ENCODE measurements around the gene ABI3BP.

The ABI3BP gene

DNA sequence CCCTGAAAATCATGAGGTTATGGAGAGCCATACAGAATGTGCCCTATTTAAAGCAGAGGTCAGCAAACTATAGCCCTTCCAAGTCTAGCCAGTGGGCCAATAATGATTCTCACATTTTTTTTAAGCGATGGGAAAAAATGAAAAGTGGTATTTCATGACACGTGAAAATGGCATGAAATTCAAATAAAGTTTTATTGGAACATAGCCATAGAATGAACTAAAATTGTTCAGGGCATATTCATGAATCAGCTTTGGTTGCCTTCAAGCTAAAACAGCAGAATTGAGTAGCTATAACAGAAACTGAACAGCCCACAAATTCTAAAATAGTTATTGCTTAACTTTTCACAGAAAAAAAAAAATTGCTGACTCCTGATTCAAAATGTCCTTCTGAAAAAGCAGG lies 179.4 kb downstream of the ABI3BP start:
- no peak for DNase-seq

DNA sequence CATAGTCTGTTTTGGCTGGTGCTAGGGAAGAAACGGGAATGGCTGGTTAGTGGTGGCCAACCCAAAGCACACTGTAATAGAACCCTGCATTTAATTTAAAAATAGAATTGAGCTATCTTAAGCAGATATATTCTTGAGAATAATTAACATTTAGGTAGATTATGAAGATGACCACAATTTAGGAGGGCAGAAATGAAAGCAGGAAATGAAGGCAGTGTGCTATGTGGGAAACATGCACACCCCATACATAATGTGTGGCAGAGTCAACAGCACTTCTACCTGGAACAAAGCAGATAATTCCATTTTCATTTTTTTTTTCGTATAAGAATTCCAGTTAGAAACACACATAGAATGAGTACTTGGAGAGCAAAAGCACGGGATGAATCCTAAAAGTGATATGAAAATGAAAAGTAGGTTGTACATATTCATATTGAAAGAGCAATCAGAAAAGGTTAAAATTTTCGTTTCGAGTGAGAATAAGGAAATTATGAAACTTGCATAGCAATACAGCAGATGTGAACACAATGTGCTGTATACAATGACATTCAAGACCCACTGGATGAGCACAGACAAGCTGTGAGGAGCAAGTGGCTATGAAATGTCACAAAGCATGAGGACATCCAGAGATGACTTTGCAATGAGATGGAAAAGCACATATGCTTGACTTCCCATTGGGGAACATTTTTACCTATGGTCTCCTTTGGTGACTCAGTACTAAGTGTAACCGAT lies 181.3 kb downstream of the ABI3BP start:
- DNase-seq = no peak

DNA sequence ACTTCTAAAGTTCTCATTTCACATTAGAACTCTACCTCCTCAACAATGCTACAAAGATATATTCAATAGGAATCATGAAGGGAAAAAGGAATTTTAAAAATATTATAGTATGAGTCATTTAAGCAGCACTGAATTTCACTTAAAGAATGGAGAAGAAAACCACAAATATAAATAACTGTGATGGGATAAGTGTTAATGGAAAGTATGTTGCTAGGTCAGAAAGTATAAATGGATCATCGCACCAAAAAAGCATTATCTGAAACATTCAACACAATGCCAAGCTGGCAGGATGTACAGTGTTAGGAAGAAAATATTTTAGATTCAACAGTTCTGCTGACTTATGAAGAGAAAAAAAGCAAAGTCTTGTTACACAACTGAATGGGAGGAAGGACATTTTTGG lies 182.6 kb downstream of the ABI3BP start:
- DNase-seq = peak; percentile 62

DNA sequence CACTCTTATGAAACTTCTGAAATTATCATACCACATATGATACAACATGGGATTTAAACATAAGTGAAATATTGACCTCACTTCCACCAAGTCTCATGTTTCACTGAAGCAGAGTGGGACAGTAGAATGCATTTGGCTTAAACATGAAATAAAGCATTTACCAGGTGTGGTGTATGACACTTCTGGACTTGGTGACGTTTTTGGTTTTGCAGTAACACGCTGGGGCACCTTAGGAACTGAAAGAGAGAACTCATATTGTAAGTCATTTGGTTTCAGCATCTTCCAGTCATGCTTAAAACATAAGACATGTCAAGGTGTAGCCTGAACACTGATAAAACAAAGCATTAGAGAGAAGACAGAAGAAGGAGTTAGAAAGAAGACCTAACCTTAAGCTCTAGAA lies 188.6 kb downstream of the ABI3BP start:
- no peak for DNase-seq

DNA sequence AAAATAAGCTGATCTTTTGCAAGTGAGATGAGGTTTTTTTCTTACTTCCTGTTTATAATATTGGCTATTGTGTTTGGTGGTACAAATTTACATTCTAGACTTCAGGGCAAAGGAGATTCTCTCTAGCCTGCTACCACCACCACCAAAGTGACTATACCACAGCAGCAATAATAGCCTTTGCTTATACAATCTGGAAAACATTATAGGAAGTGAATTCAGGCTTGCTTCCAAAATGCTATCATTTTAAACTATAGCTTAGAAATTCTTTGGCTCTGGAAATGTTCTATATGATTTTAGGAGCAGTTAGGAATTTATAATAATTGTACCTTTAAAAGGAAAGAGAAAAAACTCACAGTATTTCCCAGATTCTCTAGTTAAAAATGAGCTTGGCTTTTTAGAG lies 189.5 kb downstream of the ABI3BP start:
- no peak for DNase-seq

DNA sequence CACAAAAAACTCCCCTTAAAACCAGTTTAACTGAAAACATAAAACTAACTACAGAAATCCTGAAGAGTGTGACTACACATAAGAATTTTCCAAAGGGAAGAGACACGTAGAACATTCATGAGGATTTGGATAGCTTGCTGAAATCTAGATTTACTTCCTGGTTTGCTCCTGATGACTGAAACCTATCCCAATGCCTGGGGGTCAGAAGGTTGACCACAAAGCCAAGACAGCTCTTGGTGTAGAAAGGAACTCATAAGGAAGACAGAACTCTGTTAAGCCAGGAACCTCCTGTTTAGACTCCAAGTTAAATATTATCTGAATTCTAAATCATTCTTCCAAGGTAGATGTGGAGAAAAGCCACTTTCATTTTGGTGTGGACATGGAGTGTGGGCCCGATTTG lies 191.1 kb downstream of the ABI3BP start:
- no peak for DNase-seq

DNA sequence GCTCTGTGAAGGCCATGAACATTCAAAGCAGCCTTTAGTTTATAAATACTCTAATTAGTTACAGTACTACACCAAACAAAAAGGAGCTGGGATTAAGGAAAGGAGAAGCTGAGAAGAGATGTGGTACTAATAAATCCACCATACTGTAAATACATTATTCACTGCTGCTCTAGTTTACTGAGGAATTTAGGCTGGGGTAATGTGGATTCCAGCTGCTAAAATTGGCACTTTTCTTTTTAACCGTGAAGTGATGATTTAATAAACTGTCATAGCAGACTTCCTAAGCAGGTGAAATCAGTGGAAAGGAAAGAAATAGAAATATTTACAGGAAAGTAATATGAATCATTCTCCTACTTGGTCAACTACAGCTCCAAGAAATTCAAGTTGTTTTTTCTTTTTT lies 195.2 kb downstream of the ABI3BP start:
- DNase-seq = no peak

DNA sequence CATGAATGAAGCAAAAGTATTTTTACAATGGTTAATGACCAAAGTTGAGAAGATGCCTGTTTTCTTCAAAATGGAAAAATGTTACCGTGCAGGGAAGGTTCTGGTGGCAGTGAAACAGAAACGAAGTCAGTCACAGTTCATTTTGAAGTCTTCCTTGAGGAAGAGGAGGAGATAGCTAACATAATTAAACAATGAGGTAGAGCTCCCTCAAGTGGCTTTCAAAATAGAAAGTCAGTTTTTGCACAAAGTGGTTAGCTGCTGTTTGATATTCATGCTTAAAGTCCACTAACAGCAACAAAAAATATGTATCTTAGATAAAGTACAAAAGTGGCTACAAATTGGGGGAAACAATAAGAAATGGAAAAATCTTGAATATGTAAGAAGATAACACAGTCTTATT lies 196.7 kb downstream of the ABI3BP start:
- DNase-seq = peak; percentile 26

DNA sequence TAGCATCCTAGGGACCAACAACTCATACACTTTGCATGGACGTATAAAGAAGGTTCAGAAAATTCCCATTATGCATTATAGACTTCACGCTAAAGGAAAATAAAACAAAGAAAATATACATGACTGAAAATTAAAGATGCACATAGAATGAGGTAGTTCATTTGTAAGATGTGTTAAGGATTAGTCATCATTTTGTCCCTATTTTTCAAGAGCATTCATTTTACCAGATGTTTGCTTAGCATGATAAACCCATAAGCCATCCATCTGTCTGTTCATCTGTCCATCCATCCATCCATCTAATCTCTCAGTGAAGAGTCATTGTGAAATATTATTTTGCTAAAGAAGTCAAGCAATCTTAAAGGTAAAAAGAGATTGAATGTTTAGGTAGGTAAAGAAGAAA lies 203.6 kb downstream of the ABI3BP start:
- no peak for DNase-seq

DNA sequence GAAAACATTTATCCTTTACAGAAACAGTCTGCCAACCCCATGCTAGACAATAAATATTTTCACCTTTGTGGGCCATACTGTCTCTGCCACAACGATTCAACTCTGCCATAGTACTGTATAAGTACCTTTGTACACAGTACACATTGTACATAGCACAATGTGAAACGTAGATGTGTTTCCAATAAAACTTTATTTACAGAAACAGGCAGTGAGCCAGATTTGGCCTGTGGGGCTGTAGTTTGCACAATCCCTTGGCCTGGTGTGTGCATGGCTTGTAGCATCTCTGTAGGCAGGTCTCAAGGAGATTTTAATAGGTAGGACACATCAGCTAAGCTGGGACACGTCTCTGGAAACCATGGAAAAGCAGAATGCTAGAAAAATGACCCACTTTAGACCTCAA lies 209.6 kb downstream of the ABI3BP start:
- no peak for DNase-seq

DNA sequence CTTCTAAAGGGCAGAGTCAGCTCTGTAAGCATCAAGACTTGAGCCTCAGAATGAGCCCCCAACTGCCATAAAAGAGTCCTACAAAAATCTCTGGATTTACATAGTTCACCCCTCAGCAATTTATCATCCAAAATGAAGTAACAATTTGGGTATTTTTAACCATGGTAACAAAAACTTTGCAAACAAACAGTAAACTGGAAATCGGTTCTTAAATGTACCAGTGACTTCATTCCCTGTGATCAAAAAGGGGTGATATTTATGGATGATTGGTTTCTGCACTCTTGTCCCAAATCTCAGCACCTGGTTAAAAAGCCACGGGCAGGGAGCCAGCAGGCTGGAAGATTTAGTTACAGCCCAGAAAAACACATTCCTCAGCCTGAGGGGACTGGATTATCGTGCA lies 210.3 kb downstream of the ABI3BP start:
- DNase-seq = peak; percentile 23

DNA sequence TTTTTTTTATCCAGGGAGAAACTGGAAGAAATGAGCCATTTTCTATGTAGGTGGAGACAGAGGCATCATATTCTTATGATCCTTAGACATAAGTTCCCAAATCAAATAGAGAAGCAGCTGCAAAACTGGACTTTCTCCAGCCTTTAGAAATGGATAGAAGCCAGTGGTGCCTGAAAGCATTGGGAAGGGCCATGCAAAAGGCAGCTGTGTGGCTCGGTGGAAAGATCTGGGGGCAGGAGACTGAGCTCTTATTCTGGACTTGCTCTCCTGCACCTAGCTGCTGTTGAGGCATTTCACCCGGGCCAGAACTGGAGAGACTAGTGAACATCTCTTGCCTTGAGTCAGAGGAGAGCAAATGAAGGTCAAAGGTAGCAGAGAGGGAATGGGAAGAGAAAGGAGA lies 210.9 kb downstream of the ABI3BP start:
- DNase-seq = no peak

DNA sequence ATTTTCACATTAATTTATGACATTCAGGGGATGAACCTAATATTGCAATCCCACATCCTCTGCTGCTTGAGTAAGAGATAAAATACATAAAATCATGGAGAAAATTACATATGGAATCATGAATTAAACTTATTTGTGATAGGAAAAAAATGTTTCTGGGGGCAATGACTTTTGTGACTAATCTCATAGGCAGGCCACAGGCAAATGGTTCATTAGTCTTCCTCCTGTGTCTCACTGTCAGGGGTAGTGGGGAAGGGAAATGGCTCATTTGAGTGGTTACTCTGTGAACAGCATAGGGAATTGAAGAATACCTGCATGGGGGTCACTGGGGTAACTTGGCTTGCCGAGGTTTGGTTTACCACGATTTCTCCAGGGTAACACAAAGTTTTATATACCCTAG lies 211.9 kb downstream of the ABI3BP start:
- peak; percentile 59 for DNase-seq

DNA sequence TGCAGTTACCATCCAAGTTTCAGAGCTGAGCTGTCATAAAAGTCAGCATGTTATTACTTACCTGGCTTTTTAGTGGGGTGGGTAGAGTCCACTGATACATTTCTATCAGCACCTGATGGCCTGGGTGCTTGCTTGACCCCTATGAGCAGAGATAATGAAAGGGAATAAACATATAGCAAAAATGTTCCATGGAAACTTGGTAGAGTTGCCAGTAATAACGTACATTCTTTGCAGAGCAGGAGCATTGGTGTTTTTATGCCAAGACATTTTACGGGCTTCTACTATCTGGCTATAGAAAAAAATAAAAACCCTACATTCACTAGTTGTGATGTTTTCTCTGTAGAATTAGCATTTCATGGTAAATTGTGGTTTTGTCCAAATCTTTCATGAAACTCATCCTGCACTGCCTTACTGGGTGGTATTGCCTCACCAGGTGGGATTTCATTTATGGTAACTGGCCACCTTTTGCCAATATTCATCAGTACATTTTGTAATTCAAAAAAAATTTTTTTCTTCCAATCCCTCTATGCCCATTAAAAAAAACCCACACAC lies 213.1 kb downstream of the ABI3BP start:
- no peak for DNase-seq

DNA sequence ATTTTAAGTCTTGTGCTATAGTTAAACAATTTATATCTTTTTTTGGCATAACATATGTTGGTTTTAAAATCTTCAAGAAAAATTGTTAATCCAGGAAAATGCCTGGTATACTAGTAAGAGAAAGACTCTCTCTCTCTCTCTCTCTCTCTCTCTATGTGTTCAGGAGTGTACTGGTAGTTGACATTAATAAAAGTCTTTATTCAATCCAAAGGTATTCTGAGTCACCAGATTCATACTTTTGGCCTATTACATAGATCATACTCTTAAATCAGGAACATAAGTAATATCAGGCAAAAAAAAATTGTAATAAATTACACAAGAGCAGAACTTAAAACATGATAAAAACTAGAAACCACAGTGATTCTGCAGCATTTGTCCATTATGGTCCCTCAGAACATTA lies 213.7 kb downstream of the ABI3BP start:
- no peak for DNase-seq

DNA sequence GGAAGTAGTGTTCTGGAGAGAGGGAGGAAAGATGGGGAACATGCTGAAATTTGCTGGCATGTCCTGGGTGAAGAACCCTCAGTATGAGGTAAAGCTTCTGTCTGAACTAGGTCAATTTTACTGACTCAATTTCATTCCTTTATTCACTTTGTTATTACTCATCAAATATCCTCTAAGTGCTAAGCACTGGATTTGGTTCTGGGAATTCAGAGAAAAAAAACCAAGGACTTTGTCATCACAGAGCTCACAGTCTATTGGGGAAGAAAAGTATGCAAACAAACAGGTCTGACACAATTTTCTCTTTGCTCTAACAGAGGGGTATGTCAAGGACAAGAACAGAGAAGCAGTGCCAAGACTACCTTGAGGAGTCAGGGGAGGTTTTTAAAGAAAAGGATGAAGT lies 215.9 kb downstream of the ABI3BP start:
- DNase-seq = peak; percentile 50

DNA sequence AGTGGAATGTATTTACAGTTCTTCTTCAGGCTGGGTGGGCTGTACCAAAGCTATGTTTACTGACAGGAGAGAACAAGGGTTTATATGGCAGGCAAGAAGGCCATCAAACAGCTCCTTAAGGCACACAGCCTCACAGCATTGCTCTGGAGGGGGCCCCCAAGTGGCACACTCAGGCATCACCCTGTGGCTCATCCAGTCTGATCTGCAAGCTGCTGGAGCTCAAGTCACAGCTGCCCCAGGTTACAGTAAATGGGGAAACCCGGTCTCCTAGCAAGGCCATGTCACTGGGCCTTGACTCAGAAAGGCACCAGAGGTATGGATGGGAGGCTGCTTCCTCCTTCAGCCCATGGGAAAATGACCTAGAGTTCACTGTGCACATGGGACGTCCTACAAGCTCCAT lies 216.5 kb downstream of the ABI3BP start:
- no peak for DNase-seq

DNA sequence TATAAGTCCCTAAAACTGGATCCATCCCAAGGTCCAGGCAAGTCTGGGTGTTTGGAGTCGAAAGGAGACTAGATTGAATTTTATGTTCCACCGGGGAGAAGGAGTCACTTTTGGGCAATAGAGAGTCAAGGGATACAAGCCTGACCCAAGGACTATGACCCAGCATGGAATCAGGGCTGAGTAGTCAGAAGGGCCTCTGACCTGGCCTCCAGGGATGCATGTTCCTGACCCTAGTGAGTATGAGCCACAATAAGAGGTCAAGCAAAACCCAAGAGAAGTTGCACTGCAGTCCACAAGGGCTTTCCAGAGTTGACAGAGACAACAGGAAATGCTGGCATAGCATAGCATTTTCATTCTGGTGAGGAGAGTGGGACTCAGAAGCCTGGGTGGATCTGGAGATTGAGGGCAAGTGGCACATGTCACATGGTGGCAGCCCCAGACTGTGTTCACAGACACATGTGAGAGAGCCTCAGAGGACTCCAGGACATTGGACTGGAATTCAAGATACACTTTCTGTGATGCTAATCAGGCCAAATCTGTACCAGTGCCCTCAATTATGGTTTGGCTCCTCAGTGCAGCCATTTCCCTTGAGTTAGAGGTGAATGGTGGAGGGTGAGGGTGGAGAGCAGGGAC lies 217.0 kb downstream of the ABI3BP start:
- DNase-seq = no peak

DNA sequence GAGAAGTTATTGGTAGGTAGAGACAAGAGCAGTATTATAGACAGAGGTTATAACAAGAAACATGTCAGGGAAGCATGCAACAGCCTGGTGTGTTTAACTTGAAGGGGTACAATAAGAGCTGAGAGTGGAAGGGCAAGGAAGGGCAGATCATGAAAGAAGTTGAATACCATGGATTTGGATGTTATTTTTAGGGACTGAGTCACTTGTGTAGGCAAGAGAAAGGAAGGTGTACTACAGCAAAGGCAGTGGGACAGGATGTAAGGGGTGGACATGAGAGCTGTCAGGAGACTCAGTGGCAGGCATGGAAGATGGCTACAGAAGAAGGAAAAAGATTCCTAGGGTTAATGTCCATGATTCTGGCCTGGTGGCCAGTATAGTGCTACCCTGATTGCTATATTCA lies 217.6 kb downstream of the ABI3BP start:
- DNase-seq = no peak

DNA sequence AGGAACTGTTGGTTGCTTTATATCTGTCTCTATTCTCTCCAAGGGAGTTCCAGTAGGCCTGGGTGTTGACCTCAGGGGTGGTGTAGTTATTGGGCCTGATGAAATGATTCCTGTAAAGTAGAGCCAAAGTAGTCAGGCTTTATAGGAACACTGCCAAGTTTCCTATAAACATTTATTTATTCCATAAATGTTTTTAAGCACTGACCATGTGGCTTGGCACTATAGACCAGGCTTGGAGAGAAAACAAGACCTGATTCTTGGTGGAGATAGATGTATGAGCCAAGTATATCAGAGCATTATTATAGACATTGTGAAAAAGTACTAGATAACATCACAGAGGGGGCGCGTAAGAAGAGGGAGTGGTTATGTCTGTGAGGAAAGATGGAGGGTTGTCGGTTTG lies 218.0 kb downstream of the ABI3BP start:
- DNase-seq = no peak

DNA sequence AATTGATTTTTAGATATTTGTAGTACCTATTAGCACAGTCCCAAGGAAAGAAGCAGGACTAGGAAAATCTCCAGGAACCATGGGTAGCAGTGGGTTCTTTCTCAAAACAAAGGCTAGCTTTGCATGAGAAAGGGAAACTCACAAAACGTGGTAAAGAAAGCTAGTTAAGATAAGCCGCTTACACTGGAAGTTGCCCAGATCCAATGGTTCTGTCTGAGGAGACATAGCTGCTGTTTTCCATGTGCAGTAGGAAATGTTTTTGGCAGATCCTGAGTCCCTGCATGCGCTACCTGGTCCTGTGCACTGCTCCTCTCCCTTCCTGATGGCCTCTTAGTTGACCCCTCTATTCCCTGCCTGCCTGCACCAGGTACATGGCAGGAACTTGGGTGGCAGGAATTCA lies 223.5 kb downstream of the ABI3BP start:
- no peak for DNase-seq

DNA sequence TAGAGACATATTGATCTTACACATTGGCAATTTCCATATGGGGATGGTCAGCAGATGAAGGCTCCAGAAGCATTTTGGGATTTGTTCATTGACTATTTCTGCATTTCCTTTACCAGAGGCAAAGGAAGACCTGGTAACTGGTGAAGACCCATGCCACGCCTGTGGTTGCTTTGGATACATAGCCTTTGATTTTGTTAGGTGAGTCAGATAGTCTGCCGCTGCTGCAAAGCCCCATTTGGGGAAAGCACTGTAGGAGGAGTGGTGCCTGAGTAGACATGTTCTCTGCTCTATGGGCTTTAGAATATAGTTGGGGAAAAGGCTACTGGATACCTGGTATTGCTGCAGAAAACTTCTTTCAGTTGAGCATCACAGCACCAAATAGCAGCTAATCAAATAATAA lies 227.2 kb downstream of the ABI3BP start:
- DNase-seq = no peak

DNA sequence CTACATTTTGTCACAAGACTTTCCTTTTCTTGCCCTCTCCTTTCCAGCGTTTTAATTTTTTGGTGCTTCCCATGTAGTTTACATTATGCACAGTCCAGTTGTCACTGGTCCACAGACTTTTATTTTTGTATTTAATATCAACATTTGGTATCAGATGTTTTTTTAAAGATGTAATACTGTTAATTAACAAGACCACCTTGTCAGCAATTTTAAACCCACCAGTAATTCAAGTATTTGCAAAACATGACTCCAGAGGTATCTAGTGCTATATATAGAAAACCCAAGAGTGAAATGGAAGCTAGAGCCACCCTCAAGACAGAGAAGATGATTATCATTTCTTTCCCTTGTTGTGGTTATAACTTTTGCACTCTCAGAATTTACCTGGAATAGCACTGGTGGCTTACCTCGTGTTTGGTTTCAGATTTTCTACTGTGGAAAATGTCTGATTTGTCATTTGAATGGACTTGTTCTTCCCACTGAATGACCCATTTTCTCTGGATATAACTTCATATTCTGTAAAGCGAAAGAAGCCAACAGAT lies 227.7 kb downstream of the ABI3BP start:
- no peak for DNase-seq

DNA sequence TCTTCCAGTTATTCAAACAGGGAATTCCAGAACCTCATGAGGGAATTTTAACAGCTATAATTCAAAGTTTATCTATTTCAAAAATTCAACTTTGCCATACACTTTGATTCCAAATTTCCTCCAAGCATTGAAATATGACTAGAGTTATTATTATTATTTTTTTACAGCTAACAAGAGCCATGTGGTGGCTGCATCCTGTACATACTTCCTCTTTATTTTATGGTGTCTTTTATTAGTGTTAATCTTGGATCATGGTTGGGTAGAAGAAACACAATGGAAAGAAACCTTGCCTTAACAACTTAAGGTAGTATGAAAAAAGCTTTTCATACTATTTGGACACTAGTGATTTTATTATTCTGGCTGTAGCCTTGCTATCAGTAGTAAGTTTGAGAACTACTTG lies 231.3 kb downstream of the ABI3BP start:
- no peak for DNase-seq

Data from NCI-H226 (cell line).